T-helper 2 cell treated with Interferon-gamma antibody and Interleukin-4, amounts not matched to agents 100 ng/mL and 5 ng/mL, for 36 hours (primary cell): ENCODE measurements around the gene DOP1B. TPM values are rescaled to one million over a fixed set of nuclear protein-coding genes. Genes with fewer than 3 reads are reported as not detected.

Experiments used
- intact Hi-C: fragments of 100-400 bp; cut with micrococcal nuclease; formaldehyde crosslinking; loops from one replicate; pipeline ENCODE4 v1.15.1; 2023
- total RNA-seq: library from RNA; stranded (reverse); gene quantifications from 2 replicates; pipeline ENCODE4 v1.2.3, GENCODE V29; 2022

Gene DOP1B
- total RNA-seq, 1 donor from 2014 or later = 25.5 TPM

GRCh38 chr21:36202726-36203602 is 46.3 kb downstream of the DOP1B start:
- intact Hi-C loops = no loop called here

- intact Hi-C loops = no loop called here
Observed at GRCh38 chr21:36203603-36203889, 46.9 kb downstream of the DOP1B start.

DNA sequence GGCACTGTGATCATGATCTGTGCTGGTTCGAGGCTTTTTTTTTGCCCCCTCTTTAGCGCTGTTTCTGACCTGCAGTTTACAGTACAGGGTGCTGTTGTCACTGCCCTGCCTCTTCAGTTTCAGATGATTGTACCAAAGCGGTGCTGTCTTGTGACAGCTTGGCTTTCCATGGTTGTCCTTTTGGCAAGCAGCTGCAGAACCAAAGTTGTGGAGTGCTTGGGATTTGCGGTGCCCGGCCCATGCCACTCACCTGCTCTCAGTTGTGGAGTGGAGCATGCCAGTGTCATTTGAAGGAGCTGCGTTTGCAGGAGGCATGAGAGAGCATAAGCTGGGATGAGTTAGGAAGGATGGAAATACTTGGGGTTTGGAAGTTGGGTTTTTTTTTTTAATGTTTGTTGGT is 48.4 kb downstream of the DOP1B start:
- intact Hi-C loops = no loop called here

- intact Hi-C loops = no loop called here
Observed at GRCh38 chr21:36205962-36206361, 49.3 kb downstream of the DOP1B start.

Other genes starting within 250 kb of the DOP1B start
- 19.0 and 21.5 TPM in 2 replicates for gene SETD4, start 96.3 kb upstream of the DOP1B start, total RNA-seq
- gene CBR1, start 86.8 kb upstream of the DOP1B start, total RNA-seq = 48.7 and 49.7 TPM in 2 replicates
- gene CBR3, start 21.7 kb upstream of the DOP1B start, total RNA-seq = 24.1 and 25.7 TPM in 2 replicates
- 35.7 and 36.9 TPM in 2 replicates for gene MORC3, start 163.4 kb downstream of the DOP1B start, total RNA-seq
- 27.0 and 31.5 TPM in 2 replicates for gene CHAF1B, start 228.6 kb downstream of the DOP1B start, total RNA-seq